SJCRH30 (cell line): ENCODE measurements around the gene SPDYA. TPM values are rescaled to one million over a fixed set of nuclear protein-coding genes. Genes with fewer than 3 reads are reported as not detected.
"Not testable (repeated sequence)": the region's sequence is repeated elsewhere in the genome, so short reads cannot be mapped to it uniquely, and the experiment has no call there.

Experiments used
- DNase-seq, 2 experiments: peaks; one replicate each; pipeline ENCODE4 v3.0.0-alpha.2; 2015 to 2020
- H3K27ac ChIP-seq: fragments of 250-450 bp; sonication (Bioruptor Pico); 2 replicates; pipeline ENCODE4 v1.5.1; 2020; ENCODE audit warnings: mild to moderate bottlenecking, moderate library complexity
- H3K27me3 ChIP-seq: fragments of 250-450 bp; sonication (Bioruptor Pico); 2 replicates; pipeline ENCODE4 v1.5.1; 2020; ENCODE audit warnings: mild to moderate bottlenecking, moderate library complexity
- H3K36me3 ChIP-seq: fragments of 250-450 bp; sonication (Bioruptor Pico); 2 replicates; pipeline ENCODE4 v1.5.1; 2020; ENCODE audit warnings: mild to moderate bottlenecking, moderate library complexity
- H3K4me1 ChIP-seq: fragments of 250-450 bp; sonication (Bioruptor Pico); 2 replicates; pipeline ENCODE4 v1.5.1; 2020; ENCODE audit warnings: mild to moderate bottlenecking, moderate library complexity
- H3K4me3 ChIP-seq: fragments of 250-450 bp; sonication (Bioruptor Pico); 2 replicates; pipeline ENCODE4 v1.5.1; 2020; ENCODE audit warnings: mild to moderate bottlenecking, moderate library complexity
- H3K9me3 ChIP-seq: fragments of 250-450 bp; sonication (Bioruptor Pico); replicated peaks from 2 replicates; pipeline ENCODE4 v1.5.1; 2020; ENCODE audit warnings: mild to moderate bottlenecking, moderate library complexity
- total RNA-seq: library from RNA; depleted of rRNA; stranded (reverse); fragments of >200 nt; shearing (Covaris generic); gene quantifications from 2 replicates; pipeline ENCODE4 v1.2.3, GENCODE V29; 2014; rRNA removed

The SPDYA gene
- total RNA-seq = 0.51 and 0.83 TPM in 2 replicates

GRCh38 chr2:28810384-28811285 is at the start of gene SPDYA:
Gene SPDYA, plus strand, starts transcription at chr2:28810834. Its CDS starts 5,181 bp downstream, at chr2:28816015.
- Histone ChIP-seq H3K27ac (no peak within 1 kb of the TSS), H3K9me3 (no peaks in the 10 kb centered on the region), H3K27me3 (no peaks in the 10 kb centered on the region), H3K4me3 (no peak within 1 kb of the TSS), H3K36me3 (peaks cover 17% of the 10 kb centered on the region), H3K4me1 (no peaks in the 10 kb centered on the region)
- DNase-seq = no peak

GRCh38 chr2:28761420-28761819 is 49.2 kb upstream of the SPDYA start:
- DNase-seq = no peak
- Histone ChIP-seq H3K4me1 (no peaks in the 10 kb centered on the region), H3K27me3 (no peaks in the 10 kb centered on the region), H3K36me3 (peaks cover 23% of the 10 kb centered on the region), H3K27ac (no peak overlapping the region), H3K9me3 (no peaks in the 10 kb centered on the region), H3K4me3 (no peak overlapping the region)

GRCh38 chr2:28764909-28765711 is 45.5 kb upstream of the SPDYA start:
- Histone ChIP-seq H3K4me1 (no peaks in the 10 kb centered on the region), H3K9me3 (peaks cover 4% of the 10 kb centered on the region; the same call in 1 of the 2 replicates), H3K27me3 (no peaks in the 10 kb centered on the region), H3K27ac (no peak overlapping the region), H3K4me3 (no peak overlapping the region), H3K36me3 (peaks cover 27% of the 10 kb centered on the region; the same call in 1 of the 2 replicates)
- no peak for DNase-seq

GRCh38 chr2:28766070-28766469 is 44.6 kb upstream of the SPDYA start:
- H3K36me3 ChIP-seq = peaks cover 20% of the 10 kb centered on the region; the same call in 1 of the 2 replicates
- H3K9me3 ChIP-seq = peaks cover 4% of the 10 kb centered on the region; the same call in 1 of the 2 replicates
- H3K4me1 ChIP-seq = no peaks in the 10 kb centered on the region
- DNase-seq = no peak
- no peak overlapping the region for H3K4me3 ChIP-seq
- no peaks in the 10 kb centered on the region for H3K27me3 ChIP-seq
- H3K27ac ChIP-seq = no peak overlapping the region

- H3K4me1 ChIP-seq = no peaks in the 10 kb centered on the region
- no peaks in the 10 kb centered on the region for H3K27me3 ChIP-seq
- peaks cover 4% of the 10 kb centered on the region; the same call in 1 of the 2 replicates for H3K9me3 ChIP-seq
- no peak overlapping the region for H3K4me3 ChIP-seq
- DNase-seq = no peak
- H3K27ac ChIP-seq = no peak overlapping the region
- H3K36me3 ChIP-seq = peaks cover 15% of the 10 kb centered on the region; the same call in 1 of the 2 replicates
Observed at GRCh38 chr2:28767337-28767736, 43.3 kb upstream of the SPDYA start.

GRCh38 chr2:28768422-28768821 is 42.2 kb upstream of the SPDYA start:
- H3K4me1 ChIP-seq = no peaks in the 10 kb centered on the region
- H3K36me3 ChIP-seq = peaks cover 17% of the 10 kb centered on the region; the same call in 1 of the 2 replicates
- H3K9me3 ChIP-seq = peaks cover 4% of the 10 kb centered on the region; the same call in 1 of the 2 replicates
- no peaks in the 10 kb centered on the region for H3K27me3 ChIP-seq
- no peak overlapping the region for H3K4me3 ChIP-seq
- no peak for DNase-seq
- H3K27ac ChIP-seq = no peak overlapping the region

- H3K4me1 ChIP-seq = no peaks in the 10 kb centered on the region
- peaks cover 4% of the 10 kb centered on the region; the same call in 1 of the 2 replicates for H3K9me3 ChIP-seq
- DNase-seq = no peak
- peaks cover 17% of the 10 kb centered on the region; the same call in 1 of the 2 replicates for H3K36me3 ChIP-seq
- no peak overlapping the region for H3K4me3 ChIP-seq
- H3K27me3 ChIP-seq = no peaks in the 10 kb centered on the region
- no peak overlapping the region for H3K27ac ChIP-seq
Observed at GRCh38 chr2:28768952-28769351, 41.7 kb upstream of the SPDYA start.

GRCh38 chr2:28772351-28772750 is 38.3 kb upstream of the SPDYA start:
- no peaks in the 10 kb centered on the region for H3K4me1 ChIP-seq
- H3K4me3 ChIP-seq = no peak overlapping the region
- DNase-seq = no peak
- peaks cover 4% of the 10 kb centered on the region; the same call in 1 of the 2 replicates for H3K9me3 ChIP-seq
- no peaks in the 10 kb centered on the region for H3K27me3 ChIP-seq
- peaks cover 22% of the 10 kb centered on the region for H3K36me3 ChIP-seq
- H3K27ac ChIP-seq = no peak overlapping the region

- Histone ChIP-seq H3K4me1 (no peaks in the 10 kb centered on the region), H3K27me3 (no peaks in the 10 kb centered on the region), H3K9me3 (no peaks in the 10 kb centered on the region), H3K36me3 (peaks cover 52% of the 10 kb centered on the region), H3K4me3 (no peak overlapping the region), H3K27ac (no peak overlapping the region)
- no peak for DNase-seq
Observed at GRCh38 chr2:28776471-28776870, 34.2 kb upstream of the SPDYA start.

- Histone ChIP-seq H3K4me1 (no peaks in the 10 kb centered on the region), H3K36me3 (peaks cover 65% of the 10 kb centered on the region), H3K27ac (no peak overlapping the region), H3K27me3 (no peaks in the 10 kb centered on the region), H3K4me3 (no peak overlapping the region), H3K9me3 (no peaks in the 10 kb centered on the region)
- no peak for DNase-seq
Observed at GRCh38 chr2:28778392-28778791, 32.2 kb upstream of the SPDYA start.

- H3K4me3 ChIP-seq = no peak overlapping the region
- H3K9me3 ChIP-seq = no peaks in the 10 kb centered on the region
- H3K36me3 ChIP-seq = peaks cover 68% of the 10 kb centered on the region
- no peaks in the 10 kb centered on the region for H3K27me3 ChIP-seq
- H3K4me1 ChIP-seq = no peaks in the 10 kb centered on the region
- H3K27ac ChIP-seq = no peak overlapping the region
- no peak for DNase-seq
Observed at GRCh38 chr2:28779001-28779400, 31.6 kb upstream of the SPDYA start.

GRCh38 chr2:28780496-28780895 is 30.1 kb upstream of the SPDYA start:
- Histone ChIP-seq H3K36me3 (peaks cover 80% of the 10 kb centered on the region), H3K27me3 (no peaks in the 10 kb centered on the region), H3K4me1 (no peaks in the 10 kb centered on the region), H3K4me3 (no peak overlapping the region), H3K9me3 (no peaks in the 10 kb centered on the region), H3K27ac (no peak overlapping the region)
- no peak for DNase-seq

GRCh38 chr2:28782423-28782822 is 28.2 kb upstream of the SPDYA start:
- Histone ChIP-seq H3K27me3 (no peaks in the 10 kb centered on the region), H3K4me3 (no peak overlapping the region), H3K27ac (no peak overlapping the region), H3K4me1 (no peaks in the 10 kb centered on the region), H3K36me3 (peaks cover 89% of the 10 kb centered on the region), H3K9me3 (no peaks in the 10 kb centered on the region)
- no peak for DNase-seq

- H3K36me3 ChIP-seq = peaks cover 87% of the 10 kb centered on the region
- not testable (repeated sequence) for H3K27ac ChIP-seq, H3K4me3 ChIP-seq, H3K27me3 ChIP-seq, H3K9me3 ChIP-seq, H3K4me1 ChIP-seq, DNase-seq
Observed at GRCh38 chr2:28784570-28784969, 26.1 kb upstream of the SPDYA start.

GRCh38 chr2:28796620-28797019 is 14.0 kb upstream of the SPDYA start:
- H3K27me3 ChIP-seq = no peaks in the 10 kb centered on the region
- no peak overlapping the region for H3K4me3 ChIP-seq
- peaks cover 88% of the 10 kb centered on the region for H3K36me3 ChIP-seq
- peaks cover 3% of the 10 kb centered on the region; the same call in 1 of the 2 replicates for H3K9me3 ChIP-seq
- no peak overlapping the region for H3K27ac ChIP-seq
- H3K4me1 ChIP-seq = no peaks in the 10 kb centered on the region
- DNase-seq = no peak
